GM23338 (cell line): ENCODE results near the gene ANKS1B. TPM values are rescaled to one million over a fixed set of nuclear protein-coding genes. Genes with fewer than 3 reads are reported as not detected.

Source experiments
- CREB1 ChIP-seq: fragments of 250-450 bp; sonication (Bioruptor Pico); IDR thresholded peaks from 2 replicates; pipeline ENCODE4 v1.5.0; 2020; ENCODE audit warnings: low read depth, mild to moderate bottlenecking, moderate library complexity
- EZH2phosphoT487 ChIP-seq: fragments of 200-600 bp; sonication (generic); IDR thresholded peaks from one replicate; pipeline ENCODE4 v1.8.1; 2018; ENCODE audit warnings: antibody characterized with exemption; ENCODE audit not compliant: unreplicated experiment
- JUNB ChIP-seq: IDR thresholded peaks from one replicate; pipeline ENCODE4 v1.6.1; 2016; ENCODE audit warnings: antibody characterized with exemption; ENCODE audit not compliant: unreplicated experiment
- NANOG ChIP-seq: IDR thresholded peaks from 2 replicates; pipeline ENCODE4 v1.6.1; 2016; ENCODE audit warnings: antibody characterized with exemption, borderline replicate concordance
- POLR2AphosphoS5 ChIP-seq: IDR thresholded peaks from 2 replicates; pipeline ENCODE4 v1.6.1; 2016; ENCODE audit warnings: antibody characterized with exemption, low read depth
- STAT1 ChIP-seq: IDR thresholded peaks from one replicate; pipeline ENCODE4 v1.6.1; 2016; ENCODE audit warnings: antibody characterized with exemption; ENCODE audit not compliant: unreplicated experiment
- ZNF114 ChIP-seq: fragments of 250-450 bp; sonication (Bioruptor Pico); IDR thresholded peaks from 2 replicates; pipeline ENCODE4 v1.5.0; 2020; ENCODE audit warnings: mild to moderate bottlenecking, moderate library complexity
- ZNF462 ChIP-seq: fragments of 250-450 bp; sonication (Bioruptor Pico); IDR thresholded peaks from 2 replicates; pipeline ENCODE4 v1.5.0; 2020; ENCODE audit warnings: mild to moderate bottlenecking, moderate library complexity
- polyA plus RNA-seq: library from polyadenylated mRNA; unstranded; fragments of >200 nt; fragmentation: Nextera tagmentation; extraction: Ambion mirVana; gene quantifications from 2 replicates; pipeline ENCODE4 v1.2.1, GENCODE V29; 2016
- total RNA-seq: library from RNA; depleted of rRNA; stranded (reverse); fragments of >200 nt; shearing (Covaris generic); gene quantifications from 2 replicates; pipeline ENCODE4 v1.2.3, GENCODE V29; 2014
- TF ChIP-seq, protein P1 (sequence below): IDR thresholded peaks from one replicate; pipeline ENCODE4 v1.6.1; 2018; ENCODE audit warnings: antibody characterized with exemption; ENCODE audit not compliant: unreplicated experiment
- TF ChIP-seq, protein P2 (sequence below): IDR thresholded peaks from 2 replicates; pipeline ENCODE4 v1.6.1; 2016; ENCODE audit warnings: antibody characterized with exemption

The ANKS1B gene
- total and polyA plus RNA-seq, 2 experiments from 2014 or later: 4.3 to 5.8 TPM

- TF ChIP-seq ZNF462 (CRISPR knock-in tag) (no peak), ZNF114 (CRISPR knock-in tag) (no peak), CREB1 (no peak), NANOG (no peak), POLR2AphosphoS5 (no peak), STAT1 (no peak), EZH2phosphoT487 (no peak), JUNB (no peak)
- TF ChIP-seq, protein P1, sequence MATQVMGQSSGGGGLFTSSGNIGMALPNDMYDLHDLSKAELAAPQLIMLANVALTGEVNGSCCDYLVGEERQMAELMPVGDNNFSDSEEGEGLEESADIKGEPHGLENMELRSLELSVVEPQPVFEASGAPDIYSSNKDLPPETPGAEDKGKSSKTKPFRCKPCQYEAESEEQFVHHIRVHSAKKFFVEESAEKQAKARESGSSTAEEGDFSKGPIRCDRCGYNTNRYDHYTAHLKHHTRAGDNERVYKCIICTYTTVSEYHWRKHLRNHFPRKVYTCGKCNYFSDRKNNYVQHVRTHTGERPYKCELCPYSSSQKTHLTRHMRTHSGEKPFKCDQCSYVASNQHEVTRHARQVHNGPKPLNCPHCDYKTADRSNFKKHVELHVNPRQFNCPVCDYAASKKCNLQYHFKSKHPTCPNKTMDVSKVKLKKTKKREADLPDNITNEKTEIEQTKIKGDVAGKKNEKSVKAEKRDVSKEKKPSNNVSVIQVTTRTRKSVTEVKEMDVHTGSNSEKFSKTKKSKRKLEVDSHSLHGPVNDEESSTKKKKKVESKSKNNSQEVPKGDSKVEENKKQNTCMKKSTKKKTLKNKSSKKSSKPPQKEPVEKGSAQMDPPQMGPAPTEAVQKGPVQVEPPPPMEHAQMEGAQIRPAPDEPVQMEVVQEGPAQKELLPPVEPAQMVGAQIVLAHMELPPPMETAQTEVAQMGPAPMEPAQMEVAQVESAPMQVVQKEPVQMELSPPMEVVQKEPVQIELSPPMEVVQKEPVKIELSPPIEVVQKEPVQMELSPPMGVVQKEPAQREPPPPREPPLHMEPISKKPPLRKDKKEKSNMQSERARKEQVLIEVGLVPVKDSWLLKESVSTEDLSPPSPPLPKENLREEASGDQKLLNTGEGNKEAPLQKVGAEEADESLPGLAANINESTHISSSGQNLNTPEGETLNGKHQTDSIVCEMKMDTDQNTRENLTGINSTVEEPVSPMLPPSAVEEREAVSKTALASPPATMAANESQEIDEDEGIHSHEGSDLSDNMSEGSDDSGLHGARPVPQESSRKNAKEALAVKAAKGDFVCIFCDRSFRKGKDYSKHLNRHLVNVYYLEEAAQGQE: no peak
- TF ChIP-seq, protein P2, sequence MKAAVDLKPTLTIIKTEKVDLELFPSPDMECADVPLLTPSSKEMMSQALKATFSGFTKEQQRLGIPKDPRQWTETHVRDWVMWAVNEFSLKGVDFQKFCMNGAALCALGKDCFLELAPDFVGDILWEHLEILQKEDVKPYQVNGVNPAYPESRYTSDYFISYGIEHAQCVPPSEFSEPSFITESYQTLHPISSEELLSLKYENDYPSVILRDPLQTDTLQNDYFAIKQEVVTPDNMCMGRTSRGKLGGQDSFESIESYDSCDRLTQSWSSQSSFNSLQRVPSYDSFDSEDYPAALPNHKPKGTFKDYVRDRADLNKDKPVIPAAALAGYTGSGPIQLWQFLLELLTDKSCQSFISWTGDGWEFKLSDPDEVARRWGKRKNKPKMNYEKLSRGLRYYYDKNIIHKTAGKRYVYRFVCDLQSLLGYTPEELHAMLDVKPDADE: no peak
Measured at GRCh38 chr12:99009654-99010296, 975.0 kb downstream of the ANKS1B start (continued).
